SK-N-SH (cell line): ENCODE measurements around the gene CNTNAP5.

Experiments used
- EP300 ChIP-seq, 2 experiments: IDR thresholded peaks; 2 replicates each; pipeline versions ENCODE4 v1.4.0 to v1.6.1; 2012; ENCODE audit warnings: borderline replicate concordance in 1 of 2, low read depth in 1 of 2, low read length in 1 of 2
- TF ChIP-seq, protein P1 (sequence below): fragments of 200-600 bp; sonication (generic); IDR thresholded peaks from 2 replicates; pipeline ENCODE4 v1.6.1; 2017; ENCODE audit warnings: antibody characterized with exemption, mild to moderate bottlenecking, moderate library complexity

DNA sequence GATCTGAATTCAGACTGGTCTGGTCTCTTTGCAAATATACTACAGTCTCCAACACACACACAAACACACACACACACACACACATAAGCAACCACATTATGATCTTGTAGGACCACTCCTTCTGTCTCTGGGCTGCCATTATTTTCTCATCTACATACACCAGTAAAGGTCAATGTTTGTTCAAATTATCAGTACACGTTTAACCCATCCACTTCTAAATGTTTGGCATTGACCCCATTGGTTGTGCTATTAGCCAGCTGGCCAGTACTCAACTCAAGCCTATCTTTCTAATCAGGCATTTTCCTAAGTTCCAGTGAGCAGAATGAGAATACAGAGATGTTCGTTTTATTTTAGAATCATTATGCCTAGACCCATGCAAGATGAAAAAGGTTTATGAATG, 186.4 kb downstream of the CNTNAP5 start:
- TF ChIP-seq, protein P1, sequence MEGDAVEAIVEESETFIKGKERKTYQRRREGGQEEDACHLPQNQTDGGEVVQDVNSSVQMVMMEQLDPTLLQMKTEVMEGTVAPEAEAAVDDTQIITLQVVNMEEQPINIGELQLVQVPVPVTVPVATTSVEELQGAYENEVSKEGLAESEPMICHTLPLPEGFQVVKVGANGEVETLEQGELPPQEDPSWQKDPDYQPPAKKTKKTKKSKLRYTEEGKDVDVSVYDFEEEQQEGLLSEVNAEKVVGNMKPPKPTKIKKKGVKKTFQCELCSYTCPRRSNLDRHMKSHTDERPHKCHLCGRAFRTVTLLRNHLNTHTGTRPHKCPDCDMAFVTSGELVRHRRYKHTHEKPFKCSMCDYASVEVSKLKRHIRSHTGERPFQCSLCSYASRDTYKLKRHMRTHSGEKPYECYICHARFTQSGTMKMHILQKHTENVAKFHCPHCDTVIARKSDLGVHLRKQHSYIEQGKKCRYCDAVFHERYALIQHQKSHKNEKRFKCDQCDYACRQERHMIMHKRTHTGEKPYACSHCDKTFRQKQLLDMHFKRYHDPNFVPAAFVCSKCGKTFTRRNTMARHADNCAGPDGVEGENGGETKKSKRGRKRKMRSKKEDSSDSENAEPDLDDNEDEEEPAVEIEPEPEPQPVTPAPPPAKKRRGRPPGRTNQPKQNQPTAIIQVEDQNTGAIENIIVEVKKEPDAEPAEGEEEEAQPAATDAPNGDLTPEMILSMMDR: no peak
- no peak for TF ChIP-seq EP300 (IDR thresholded peaks at IDR 0.05; ENCODE audit: borderline replicate concordance in 1 of 2, low read depth in 1 of 2, low read length in 1 of 2)
